Panc1 (cell line): ENCODE results near the gene AGBL1. TPM values are rescaled to one million over a fixed set of nuclear protein-coding genes. Genes with fewer than 3 reads are reported as not detected.

ENCODE experiments used
- ATAC-seq: fragments of 200-7000 bp; cut with Tn5 transposase; 2 replicates; pipeline ENCODE4 v1.9.1; 2020; ENCODE audit warnings: mild to moderate bottlenecking, moderate library complexity
- BruUV-seq: library from RNA; stranded (reverse); fragments of 400-500 nt; replicated peaks from 2 replicates; lab custom pipeline; 2021; lab: Mats Ljungman, UMichigan
- CTCF ChIA-PET: fragments of 300-600 bp; sonication (Branson Sonifier 250); formaldehyde crosslinking; loops from one replicate; lab custom pipeline; 2022; ENCODE audit warnings: antibody characterized with exemption; lab: Charles Lee
- POLR2A ChIA-PET: fragments of 300-600 bp; sonication (Branson Sonifier 250); formaldehyde crosslinking; loops from one replicate; lab custom pipeline; 2022; ENCODE audit warnings: antibody characterized with exemption; lab: Charles Lee
- DNase-seq: peaks from one replicate; pipeline ENCODE4 v3.0.0-alpha.2; 2010; ENCODE audit warnings: low read depth, low spot score
- H3K27ac ChIP-seq: 2 replicates; pipeline ENCODE4 v1.5.1; 2011; ENCODE audit warnings: mild to moderate bottlenecking, low read length, inconsistent platforms
- H3K27me3 ChIP-seq: fragments of 200-500 bp; sonication (Bioruptor generic); 2 replicates; pipeline ENCODE4 v1.6.0; 2014; ENCODE audit warnings: low read length, inconsistent platforms; ENCODE audit not compliant: control insufficient read depth, insufficient read depth
- H3K36me3 ChIP-seq: fragments of 200-500 bp; sonication (Bioruptor generic); 2 replicates; pipeline ENCODE4 v1.5.1; 2014; ENCODE audit warnings: inconsistent platforms, mild to moderate bottlenecking, low read length, moderate library complexity; ENCODE audit not compliant: control insufficient read depth, insufficient read depth
- H3K4me1 ChIP-seq: 2 replicates; pipeline ENCODE4 v1.5.1; 2011; ENCODE audit warnings: inconsistent platforms, mild to moderate bottlenecking, low read length, moderate library complexity; ENCODE audit not compliant: control insufficient read depth, insufficient read depth
- H3K4me3 ChIP-seq, 2 experiments: 2 replicates each; pipeline ENCODE4 v1.5.1; 2011 to 2012; ENCODE audit warnings: low read depth in 2 of 2, low read length in 2 of 2, mild to moderate bottlenecking in 2 of 2, inconsistent platforms in 1 of 2, moderate library complexity in 1 of 2
- H3K9me3 ChIP-seq: fragments of 200-500 bp; sonication (Bioruptor generic); 2 replicates; pipeline ENCODE4 v1.5.1; 2014; ENCODE audit warnings: low read depth, mild to moderate bottlenecking, inconsistent platforms, low read length, moderate library complexity; ENCODE audit not compliant: control insufficient read depth, insufficient read depth
- CTCF ChIP-seq: fragments of 450-650 bp; IDR thresholded peaks from 2 replicates; pipeline ENCODE4 v1.5.1; 2017; ENCODE audit warnings: mild to moderate bottlenecking
- POLR2AphosphoS5 ChIP-seq: IDR thresholded peaks from 2 replicates; pipeline ENCODE4 v1.6.1; 2012; ENCODE audit warnings: mild to moderate bottlenecking, low read depth, low read length, moderate library complexity
- REST ChIP-seq, 2 experiments: IDR thresholded peaks; 2 replicates each; pipeline ENCODE4 v1.6.1; 2011 to 2012; ENCODE audit warnings: low read depth in 2 of 2, control low read depth in 1 of 2, low read length in 1 of 2, mild to moderate bottlenecking in 1 of 2, moderate library complexity in 1 of 2; ENCODE audit not compliant: insufficient read depth in 1 of 2
- SIN3A ChIP-seq: IDR thresholded peaks from 2 replicates; pipeline ENCODE4 v1.6.1; 2012; ENCODE audit warnings: low read depth, mild to moderate bottlenecking, low read length, moderate library complexity, borderline replicate concordance; ENCODE audit not compliant: insufficient read depth
- TCF7L2 ChIP-seq: IDR thresholded peaks from 2 replicates; pipeline ENCODE4 v1.6.1; 2011; ENCODE audit warnings: mild to moderate bottlenecking, low read depth, low read length, inconsistent platforms
- in situ Hi-C: cut with HindIII; loops from 2 replicates; pipeline ENCODE4 v1.10.0; 2016; ENCODE audit warnings: low sequenced_read_pairs, low pct_unique_long_range_greater_than_20kb
- intact Hi-C: fragments of 100-400 bp; cut with micrococcal nuclease; formaldehyde crosslinking; loops from one replicate; pipeline ENCODE4 v1.10.0; 2022; ENCODE audit not compliant: unreplicated experiment
- total RNA-seq: library from RNA; stranded (reverse); gene quantifications from one replicate; pipeline ENCODE4 v1.2.1, GENCODE V29; 2021; ENCODE audit not compliant: unreplicated experiment

AGBL1 gene
- total RNA-seq, 1 experiment from 2014 or later, result not detected

GRCh38 chr15:86842199-86842598, 762.5 kb downstream of the AGBL1 start:
- Histone ChIP-seq H3K4me3 (no peak overlapping the region), H3K27ac (no peak overlapping the region), H3K9me3 (no peaks in the 10 kb centered on the region), H3K4me1 (no peaks in the 10 kb centered on the region), H3K36me3 (no peaks in the 10 kb centered on the region), H3K27me3 (no peaks in the 10 kb centered on the region)
- ChIA-PET CTCF (no interaction called here), POLR2A (no interaction called here)
- ATAC-seq (no peak), DNase-seq (no peak)
- intact Hi-C loops (no loop called here), in situ Hi-C loops (no loop called here)
- BruUV-seq, result no TSS peak
- TF ChIP-seq POLR2AphosphoS5, result no peak
- TF ChIP-seq REST (IDR thresholded peaks at IDR 0.05; ENCODE audit: insufficient read depth in 1 of 2, low read depth in 2 of 2, low read length in 1 of 2), result no peak
- no peak for TF ChIP-seq CTCF
- TF ChIP-seq TCF7L2, result no peak
- no peak for TF ChIP-seq SIN3A

GRCh38 chr15:86846036-86846435, 766.4 kb downstream of the AGBL1 start:
- TF ChIP-seq TCF7L2, result no peak
- no peak for TF ChIP-seq CTCF
- no peak for TF ChIP-seq POLR2AphosphoS5
- TF ChIP-seq REST (IDR thresholded peaks at IDR 0.05; ENCODE audit: insufficient read depth in 1 of 2, low read depth in 2 of 2, low read length in 1 of 2), result no peak
- TF ChIP-seq SIN3A, result no peak
- BruUV-seq, result no TSS peak

More at GRCh38 chr15:86846036-86846435, 766.4 kb downstream of the AGBL1 start:
- no peaks in the 10 kb centered on the region for H3K9me3 ChIP-seq
- DNase-seq (no peak), ATAC-seq (no peak)
- in situ Hi-C loops (no loop called here), intact Hi-C loops (no loop called here)
- no peak overlapping the region for H3K27ac ChIP-seq
- H3K27me3 ChIP-seq, result no peaks in the 10 kb centered on the region
- no peaks in the 10 kb centered on the region for H3K36me3 ChIP-seq
- no peak overlapping the region for H3K4me3 ChIP-seq
- H3K4me1 ChIP-seq, result no peaks in the 10 kb centered on the region
- CTCF ChIA-PET, result no interaction called here
- POLR2A ChIA-PET, result no interaction called here
